Urothelium cell line (cell line): ENCODE measurements around the gene STRBP.

Experiments
- DNase-seq: peaks from one replicate; pipeline ENCODE4 v3.0.0; 2011; ENCODE audit warnings: low spot score, mixed read lengths
- FAIRE-seq: peaks from 2 replicates; lab custom pipeline; 2011; peaks lifted over from hg19 to GRCh38; lab: Jason Lieb, UNC

Gene STRBP

DNA sequence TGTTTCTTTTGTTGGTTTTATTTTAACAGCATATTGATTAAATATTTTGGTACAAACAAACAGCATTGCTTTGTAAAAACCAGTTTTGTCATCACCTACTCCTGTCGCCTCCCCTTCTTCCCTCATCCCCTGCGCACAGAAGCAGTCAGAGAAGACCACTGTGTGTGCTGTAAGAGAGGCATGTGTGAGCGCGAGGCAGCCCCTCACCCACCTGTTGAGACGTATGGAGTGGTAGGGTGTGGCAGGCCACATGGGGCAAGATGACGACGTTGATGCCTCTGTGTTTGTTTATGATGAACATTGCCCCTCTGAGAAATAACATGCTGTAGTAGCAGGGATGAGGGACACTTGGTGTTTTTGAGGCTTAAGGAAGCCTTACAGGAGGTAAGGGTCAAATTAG lies 163.6 kb downstream of the STRBP start:
- FAIRE-seq (no peak), DNase-seq (no peak)

- DNase-seq (no peak), FAIRE-seq (no peak)
These were observed 165.8 kb downstream of the STRBP start for GRCh38 chr9:123102375-123103113.

GRCh38 chr9:123099548-123099947 lies 168.8 kb downstream of the STRBP start:
- FAIRE-seq (no peak), DNase-seq (no peak)

GRCh38 chr9:123099042-123099441 lies 169.3 kb downstream of the STRBP start:
- FAIRE-seq (no peak), DNase-seq (no peak)

DNA sequence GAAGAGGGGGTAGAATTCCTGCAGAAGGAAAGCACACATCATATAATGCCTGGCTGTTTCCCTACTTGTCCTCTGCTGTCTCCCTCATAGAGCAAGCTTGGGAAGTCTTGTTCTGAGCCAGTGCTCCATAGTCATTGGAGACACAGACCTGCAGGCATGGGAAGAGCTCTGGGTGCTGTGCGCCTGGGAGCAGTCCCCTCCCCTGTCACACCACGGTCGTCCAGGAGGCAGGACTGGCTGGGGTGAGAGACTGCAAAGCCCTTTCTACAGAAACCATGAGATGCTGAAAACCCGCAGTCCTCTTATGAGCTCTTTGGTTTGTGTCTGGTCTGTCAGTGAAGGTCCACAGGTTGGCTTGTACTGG lies 170.3 kb downstream of the STRBP start:
- FAIRE-seq: no peak

DNA sequence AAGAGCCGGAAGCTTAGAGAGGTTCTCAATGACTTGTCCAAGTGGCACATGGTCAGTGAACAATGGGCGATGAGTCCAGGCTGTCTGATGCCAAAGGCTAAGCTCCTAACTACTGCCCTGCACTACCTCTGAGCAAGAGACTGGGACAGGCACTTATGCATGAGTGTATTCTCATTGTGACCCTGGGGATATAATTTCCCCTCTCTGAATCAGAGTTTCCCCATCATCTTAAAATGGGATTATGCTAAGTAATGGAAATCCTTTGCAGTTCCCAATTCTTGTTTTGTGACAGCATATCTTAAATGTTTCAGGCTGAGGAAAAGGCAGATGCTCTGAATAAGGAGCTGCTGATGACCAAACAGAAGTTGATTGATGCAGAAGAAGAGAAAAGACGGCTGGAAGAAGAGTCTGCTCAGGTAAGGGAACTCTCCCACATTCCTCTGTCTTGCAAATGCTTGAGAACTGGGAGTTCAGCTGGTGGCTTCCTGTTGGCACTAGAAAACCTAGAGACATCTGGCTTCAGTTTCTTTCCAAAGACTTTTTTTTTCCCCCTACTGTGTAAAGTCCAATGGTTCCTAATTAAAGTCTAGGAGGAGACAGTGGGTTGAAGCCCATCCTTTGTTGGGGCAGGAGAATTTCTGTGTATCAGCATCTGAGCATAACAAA lies 170.8 kb downstream of the STRBP start:
- FAIRE-seq (no peak), DNase-seq (no peak)

More for the DNA sequence above, 170.3 kb downstream of the STRBP start:
- DNase-seq: no peak

DNA sequence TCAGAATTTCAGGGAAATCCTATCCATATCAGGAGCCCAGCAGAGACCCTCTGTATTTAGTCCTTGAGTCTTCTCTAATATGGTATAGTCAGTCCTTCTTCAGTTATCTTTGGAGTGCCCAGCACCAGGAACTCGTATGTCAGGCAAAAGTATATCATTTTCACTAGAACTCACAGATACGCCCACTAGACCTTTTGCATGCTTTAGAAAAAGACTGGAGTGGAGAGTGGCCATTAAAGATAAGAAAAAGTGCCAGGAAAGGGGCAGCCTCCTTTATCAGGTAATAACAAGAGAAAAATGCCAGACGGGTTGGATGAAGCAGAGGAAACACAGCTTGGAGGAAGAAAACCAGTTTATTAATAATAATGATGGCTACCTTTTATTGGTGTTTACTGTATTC lies 171.4 kb downstream of the STRBP start:
- DNase-seq: no peak
- FAIRE-seq: no peak

GRCh38 chr9:123093141-123093540 lies 175.2 kb downstream of the STRBP start:
- FAIRE-seq: no peak
- DNase-seq: no peak

DNA sequence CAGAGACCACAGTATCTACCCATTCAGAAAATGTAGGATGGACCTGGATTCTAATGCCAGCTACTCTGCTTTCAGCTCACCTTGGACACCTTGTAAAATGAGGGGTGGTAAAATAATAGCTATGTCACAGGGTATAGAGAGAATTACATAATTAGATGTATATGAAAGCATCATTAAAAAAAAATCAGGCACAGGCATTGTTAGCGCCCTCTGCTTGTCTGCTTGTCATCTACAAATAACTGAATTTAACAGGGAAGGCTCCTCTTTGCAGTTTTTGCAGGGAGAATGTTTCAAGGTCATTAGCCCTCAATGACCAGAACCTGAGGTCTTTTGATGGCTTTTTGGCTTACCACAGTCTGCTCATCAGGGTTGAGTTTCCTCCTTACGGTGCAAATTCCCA lies 176.9 kb downstream of the STRBP start:
- FAIRE-seq (no peak), DNase-seq (no peak)

- no peak for DNase-seq
- no peak for FAIRE-seq
These were observed 177.4 kb downstream of the STRBP start for GRCh38 chr9:123090956-123091355.

GRCh38 chr9:123090198-123090896 lies 178.0 kb downstream of the STRBP start:
- no peak for FAIRE-seq

DNA sequence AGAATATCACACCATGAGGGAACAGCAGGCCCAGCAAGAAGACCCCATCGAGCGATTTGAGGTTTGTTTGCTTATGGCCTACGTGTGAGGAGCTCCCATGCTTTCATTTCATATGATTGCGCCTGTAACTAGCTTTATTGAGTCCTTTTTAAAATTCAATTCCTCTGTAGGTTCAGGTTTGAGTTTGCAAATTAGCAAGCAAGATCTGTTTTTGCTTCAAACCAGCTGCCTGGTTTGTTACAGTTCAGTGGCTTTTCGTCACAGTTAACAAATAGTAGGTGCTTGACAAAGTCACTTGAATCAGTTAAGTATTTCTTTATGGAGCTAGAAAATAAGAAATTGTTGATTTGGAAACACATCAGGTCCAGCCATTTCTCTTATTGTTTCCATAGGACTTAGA lies 178.6 kb downstream of the STRBP start:
- DNase-seq (no peak), FAIRE-seq (no peak)

More at GRCh38 chr9:123090198-123090896, 178.0 kb downstream of the STRBP start:
- no peak for DNase-seq

GRCh38 chr9:123089040-123089439 lies 179.3 kb downstream of the STRBP start:
- no peak for DNase-seq
- FAIRE-seq: no peak

DNA sequence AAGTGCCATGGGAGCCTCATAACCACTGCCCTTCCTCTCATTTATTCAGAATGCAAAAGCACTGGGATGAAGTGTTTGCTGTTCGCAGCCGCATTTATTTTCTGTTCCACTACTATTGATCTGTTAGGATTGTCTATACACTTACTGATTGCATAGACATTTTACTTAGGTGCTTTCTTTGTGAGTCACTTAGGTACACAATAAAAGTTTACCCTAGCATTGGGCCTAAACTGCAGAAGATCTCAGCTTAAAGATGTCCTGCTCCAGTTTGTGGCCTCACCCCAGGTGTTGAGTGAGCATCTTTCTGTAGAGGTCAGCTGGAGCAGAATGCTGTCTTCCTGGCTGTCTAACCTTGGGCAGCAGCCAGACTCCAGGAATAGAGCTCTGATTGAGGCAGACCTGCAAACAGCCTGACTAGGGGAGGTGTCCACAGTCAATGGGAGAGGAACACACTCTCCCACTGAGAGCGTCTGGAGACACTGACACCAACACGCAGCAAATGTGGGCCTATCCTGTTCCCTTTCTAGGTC lies 181.0 kb downstream of the STRBP start:
- no peak for FAIRE-seq
- DNase-seq: no peak

DNA sequence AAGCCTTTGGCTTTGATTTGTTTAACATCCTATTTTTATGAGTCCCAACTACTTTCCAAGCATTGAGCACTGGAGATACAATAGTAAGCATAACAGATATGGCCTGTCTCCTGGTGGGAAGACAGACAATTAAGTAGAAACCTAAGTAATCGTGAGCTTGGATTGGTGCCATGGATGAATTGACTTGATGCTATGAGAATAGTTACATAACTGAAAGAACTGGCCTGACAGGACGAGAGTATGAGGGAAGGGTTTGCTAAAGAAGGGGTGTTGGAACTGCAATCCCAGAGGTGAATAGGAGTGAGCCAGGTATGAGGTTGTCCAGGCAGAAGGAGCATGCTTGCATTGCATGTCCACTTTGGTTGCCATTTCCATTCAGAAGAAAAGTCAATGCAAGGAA lies 182.5 kb downstream of the STRBP start:
- DNase-seq (no peak), FAIRE-seq (no peak)

DNA sequence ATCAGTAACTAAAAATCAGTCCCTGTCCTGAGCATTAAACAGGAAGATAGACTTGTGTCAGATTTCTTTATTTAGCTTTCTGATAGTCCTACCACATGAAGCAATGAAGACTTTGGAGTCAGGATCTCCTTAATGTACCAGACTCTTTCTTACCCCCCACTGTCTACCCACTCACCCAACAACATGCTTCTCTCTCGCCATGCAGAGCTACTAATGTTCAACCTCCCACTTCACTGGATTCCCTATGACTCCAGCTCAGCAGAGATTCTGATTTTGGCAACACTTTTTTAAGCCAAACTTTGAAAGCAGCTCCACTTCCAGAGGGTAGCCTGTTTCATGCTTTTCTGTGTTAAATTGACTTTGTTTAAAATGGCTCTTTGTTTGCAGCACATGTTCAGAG lies 184.1 kb downstream of the STRBP start:
- DNase-seq: no peak
- FAIRE-seq: no peak

- no peak for FAIRE-seq
- no peak for DNase-seq
These were observed 184.7 kb downstream of the STRBP start for GRCh38 chr9:123083680-123084079.

DNA sequence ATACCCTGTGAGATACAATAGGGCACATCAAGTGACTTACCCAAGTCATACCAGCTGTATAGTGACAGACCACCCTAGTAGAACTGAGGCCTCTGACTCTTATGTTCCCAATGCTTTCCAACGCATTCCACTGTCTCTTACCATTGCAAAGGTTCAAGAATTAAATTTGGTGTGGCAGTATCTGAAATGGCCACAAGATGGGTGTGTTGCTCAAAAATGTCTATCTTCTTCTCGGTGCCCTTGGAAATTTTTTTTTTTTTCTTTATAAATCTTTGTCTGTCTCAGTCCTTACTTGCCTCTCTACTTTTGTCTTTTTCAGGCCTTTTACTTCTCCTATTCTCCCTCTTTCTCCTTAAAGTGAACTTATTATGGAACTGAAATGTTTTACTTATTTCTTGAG lies 186.6 kb downstream of the STRBP start:
- peak; percentile 19 for DNase-seq
- FAIRE-seq: no peak

- no peak for FAIRE-seq
- no peak for DNase-seq
These were observed 187.9 kb downstream of the STRBP start for GRCh38 chr9:123080444-123080843.

- FAIRE-seq (no peak), DNase-seq (no peak)
These were observed 193.8 kb downstream of the STRBP start for GRCh38 chr9:123074628-123075027.

DNA sequence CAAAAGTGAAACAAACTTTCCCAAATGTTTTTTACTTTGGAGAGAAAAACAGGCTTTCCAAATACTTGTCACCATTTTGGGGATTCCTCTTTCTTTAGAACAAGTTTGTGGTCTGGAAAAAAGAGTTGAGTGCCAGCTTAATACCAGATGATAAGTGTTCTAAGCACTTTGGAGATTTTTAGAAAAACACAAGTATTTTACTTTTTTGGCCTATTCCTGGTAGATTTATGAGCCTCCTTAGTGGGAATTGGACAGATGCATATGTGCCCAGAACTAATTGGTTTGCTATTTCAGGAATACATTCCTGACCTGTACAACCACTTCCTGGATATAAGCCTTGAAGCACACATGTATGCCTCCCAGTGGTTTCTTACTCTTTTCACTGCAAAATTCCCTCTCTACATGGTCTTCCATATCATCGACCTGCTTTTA lies 194.4 kb downstream of the STRBP start:
- DNase-seq: no peak

GRCh38 chr9:123073441-123073840 lies 194.9 kb downstream of the STRBP start:
- DNase-seq (no peak), FAIRE-seq (no peak)

More for the DNA sequence above, 194.4 kb downstream of the STRBP start:
- FAIRE-seq: no peak
